Activated CD8-positive, alpha-beta memory T cell treated with anti-CD3 and anti-CD28 coated beads, Interleukin-2, amount 50 U/mL, for 48 hours (primary cell): ENCODE measurements around the gene HOXB8.

Experiments
- DNase-seq: peaks from one replicate; pipeline ENCODE4 v3.0.0-alpha.2; 2020

The HOXB8 gene

DNA sequence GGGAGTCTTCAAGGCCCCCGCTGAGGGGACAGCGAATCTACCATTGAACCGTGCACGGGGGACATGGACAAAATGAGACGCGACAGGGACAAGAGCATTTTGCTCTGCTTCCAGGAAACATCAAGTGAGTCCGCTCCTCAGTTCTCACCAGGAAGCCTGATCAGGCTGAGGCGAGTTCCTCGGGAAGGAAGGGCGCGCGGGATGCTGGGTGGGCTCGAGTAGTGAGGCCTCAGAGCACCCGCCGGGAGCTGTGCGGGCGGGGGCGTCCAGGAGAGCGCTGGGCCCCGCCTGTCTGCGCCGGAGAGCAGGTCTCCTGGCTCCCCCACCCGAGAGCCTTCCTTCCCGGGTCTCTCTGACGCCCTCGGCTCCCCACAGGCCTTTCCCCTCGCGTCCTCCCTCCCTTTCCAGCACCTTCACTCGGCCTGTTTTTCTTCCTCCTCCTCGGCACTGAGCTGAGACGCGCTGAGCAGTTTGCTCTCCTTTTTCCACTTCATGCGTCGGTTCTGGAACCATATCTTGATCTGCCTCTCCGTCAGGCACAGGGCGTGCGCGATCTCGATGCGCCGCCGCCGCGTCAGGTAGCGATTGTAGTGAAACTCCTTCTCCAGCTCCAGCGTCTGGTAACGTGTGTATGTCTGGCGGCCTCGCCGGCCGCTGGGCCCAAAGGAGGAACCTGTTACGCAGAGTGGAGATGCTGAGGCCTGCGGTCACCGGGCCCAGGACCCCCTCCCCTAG, 18.9 kb downstream of the HOXB8 start:
- no peak for DNase-seq

DNA sequence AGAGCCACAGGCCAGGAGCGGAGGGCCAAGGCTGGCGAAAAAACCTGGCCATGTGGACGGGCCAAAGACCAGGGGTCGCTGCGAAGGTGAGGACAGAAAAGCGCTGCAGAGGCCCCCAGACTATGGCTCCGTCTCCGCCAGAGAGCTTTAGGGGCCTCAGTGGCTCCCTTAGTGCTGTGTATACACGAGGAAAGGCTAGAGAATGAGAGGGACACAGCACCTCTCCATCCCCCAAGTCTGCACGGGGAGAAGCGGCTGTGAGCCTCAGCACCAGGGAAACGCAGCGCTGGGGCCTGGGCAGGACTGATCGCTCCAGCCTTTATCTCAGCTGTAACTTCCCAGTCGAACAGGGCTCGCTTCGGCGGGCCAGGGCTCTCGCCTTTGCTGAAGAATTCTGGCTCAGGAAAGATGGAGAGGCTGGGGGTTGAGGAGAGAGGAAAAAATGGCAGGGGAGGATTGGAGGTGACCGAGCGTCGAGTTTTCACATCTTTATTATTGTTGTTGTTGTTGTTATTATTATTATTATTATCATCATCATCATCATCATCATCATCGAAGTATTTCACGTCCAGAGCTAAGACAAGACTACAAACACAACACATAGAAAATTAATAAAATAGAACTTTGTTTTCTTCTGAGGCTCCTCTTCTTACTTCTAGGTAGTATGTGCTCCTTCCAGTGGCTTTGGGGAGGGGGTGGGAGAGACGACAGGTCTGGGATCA, 19.7 kb downstream of the HOXB8 start:
- no peak for DNase-seq

DNA sequence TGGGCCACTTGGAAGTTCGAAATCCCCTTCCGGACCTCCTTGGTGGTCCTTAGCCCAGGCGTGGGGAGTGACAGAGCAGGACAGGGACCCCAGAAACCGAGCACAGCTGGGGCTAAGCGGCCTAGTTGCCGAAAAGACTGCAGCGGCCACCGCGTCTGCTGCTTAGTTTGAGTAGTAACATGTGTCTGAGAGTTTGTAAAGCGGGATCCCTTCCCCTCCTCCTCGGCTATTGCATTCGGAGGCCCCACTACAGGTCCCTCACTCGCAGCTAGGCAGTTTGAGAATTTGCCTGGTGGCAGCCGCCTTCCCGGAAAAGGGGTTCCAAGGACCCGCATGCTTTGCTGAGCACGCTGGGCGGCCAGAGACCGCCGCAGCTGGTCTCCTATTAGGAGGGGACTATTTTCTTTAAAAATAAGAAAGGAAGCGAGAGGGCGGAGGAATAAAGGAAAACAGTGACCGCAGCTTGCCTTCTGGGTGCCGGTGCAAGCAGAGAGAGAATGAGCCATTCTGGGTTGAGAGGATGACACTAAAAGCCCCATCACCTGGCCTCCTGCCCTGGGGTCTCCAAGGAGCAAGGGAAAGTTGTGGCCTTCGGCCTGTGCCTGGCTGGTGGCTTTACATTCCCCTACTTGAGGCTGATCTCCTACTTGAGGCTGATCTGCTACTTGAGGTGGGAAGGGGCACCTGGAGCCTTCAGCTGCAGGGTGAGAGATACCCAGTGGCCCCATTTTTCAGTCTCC, 20.4 kb downstream of the HOXB8 start:
- DNase-seq: no peak

DNA sequence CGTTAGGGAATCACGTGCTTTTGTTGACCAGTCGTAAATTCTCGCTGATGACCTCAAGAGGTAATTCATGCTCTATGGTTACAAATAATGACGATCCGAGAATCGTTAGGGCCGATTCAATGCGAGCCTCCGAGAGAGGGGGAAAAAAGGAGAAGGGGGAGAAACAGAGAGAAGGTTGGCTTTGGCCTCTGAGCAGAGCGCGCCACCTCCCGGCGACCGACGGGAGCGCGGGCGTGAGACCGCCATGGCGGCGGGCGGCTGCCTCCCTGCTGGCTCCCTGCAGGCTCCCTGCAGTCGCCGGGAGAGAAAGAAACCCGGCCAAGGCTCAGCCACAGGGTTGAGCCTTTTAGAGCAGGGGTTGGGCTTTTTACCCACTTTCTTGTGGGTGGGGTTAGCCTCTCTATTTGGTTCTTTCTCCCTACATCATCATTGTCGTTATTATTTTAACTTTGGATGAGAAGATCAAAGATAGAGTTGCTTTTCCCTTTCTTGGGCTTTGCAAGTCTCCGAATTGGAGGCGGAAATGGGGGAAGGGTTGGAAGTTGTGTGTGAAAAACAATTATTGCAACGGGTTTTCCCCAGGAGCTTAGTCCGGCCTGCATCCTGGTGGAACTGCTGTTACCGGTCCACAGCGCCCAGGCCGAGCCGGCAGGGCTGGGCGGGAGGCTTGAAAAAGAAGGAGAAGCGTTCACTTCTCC, 21.1 kb downstream of the HOXB8 start:
- DNase-seq: peak; percentile 95

DNA sequence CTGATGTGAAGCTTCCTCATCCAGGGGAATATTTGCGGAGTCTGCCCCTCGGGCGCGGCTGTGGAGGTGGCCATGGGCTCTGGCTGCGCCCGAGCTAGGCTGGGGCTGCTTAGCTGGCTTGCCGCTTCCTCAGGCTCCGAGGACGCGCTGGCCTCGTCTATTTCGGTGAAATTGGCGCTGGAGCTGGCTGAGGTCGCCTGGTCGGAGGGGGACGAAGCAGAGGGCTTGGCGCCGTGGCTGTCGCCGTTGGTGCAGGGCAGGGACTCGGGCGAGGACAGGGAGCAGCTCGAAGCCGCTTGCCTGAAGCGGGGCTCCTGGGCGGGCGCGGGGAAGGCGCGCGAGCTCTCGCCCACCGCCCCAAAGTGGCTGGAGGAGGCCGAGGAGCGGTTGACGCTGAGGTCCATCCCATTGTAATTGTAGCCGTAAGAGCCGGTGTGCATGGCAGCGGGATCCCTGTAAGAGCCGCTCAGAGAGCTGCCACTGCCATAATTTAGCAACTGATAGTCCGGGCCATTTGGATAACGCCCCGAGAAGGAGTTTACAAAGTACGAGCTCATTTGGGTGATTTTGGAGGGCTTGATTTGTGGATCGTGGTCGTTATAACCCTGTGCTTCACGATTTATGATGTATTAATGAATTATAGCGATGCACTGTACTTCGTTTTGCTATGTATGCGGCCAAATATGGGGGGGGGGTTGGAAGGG, 21.8 kb downstream of the HOXB8 start, which contains the start of gene HOXB5:
Gene HOXB5, minus strand, starts transcription at position 654 of the 704 bp plus-strand sequence. Its CDS starts 97 bp downstream, at position 557.
- no peak for DNase-seq

DNA sequence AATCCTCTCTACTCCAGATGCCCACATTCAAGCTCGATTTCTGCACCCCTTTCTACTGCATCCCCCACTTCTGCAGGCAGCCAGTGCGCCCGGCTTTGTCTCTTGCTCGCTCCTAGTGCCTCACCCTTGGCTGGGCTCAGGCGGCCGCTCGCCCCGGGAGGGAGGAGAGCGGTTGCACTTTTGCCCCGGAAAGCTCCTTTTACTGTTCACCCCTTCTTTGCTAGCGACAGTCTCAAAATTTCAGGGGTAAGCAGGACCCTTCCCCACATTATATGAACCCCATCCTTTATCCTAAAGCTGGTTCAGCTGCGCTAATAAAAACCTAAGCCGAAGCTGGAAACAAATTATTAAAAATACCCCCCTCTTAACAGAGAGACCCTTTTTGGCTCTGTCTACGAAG, 22.5 kb downstream of the HOXB8 start:
- no peak for DNase-seq

DNA sequence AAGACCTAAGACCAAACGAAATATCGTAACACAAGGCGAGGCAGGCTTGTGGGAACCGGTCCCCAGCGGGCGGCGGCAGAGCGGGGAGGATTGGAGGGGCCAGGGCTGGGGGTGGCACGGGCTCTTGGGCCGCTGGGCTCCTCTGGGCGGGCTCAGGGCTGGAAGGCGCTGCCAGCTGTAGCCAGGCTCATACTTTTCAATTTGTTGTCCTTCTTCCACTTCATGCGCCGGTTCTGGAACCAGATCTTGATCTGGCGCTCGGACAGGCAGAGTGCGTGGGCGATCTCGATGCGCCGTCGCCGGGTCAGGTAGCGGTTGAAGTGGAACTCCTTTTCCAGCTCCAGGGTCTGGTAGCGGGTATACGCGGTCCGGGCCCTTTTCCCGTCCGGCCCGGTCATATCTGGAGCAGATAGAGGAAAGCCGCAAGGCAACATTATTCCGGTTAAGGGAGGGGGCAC, 23.0 kb downstream of the HOXB8 start:
- DNase-seq: no peak

DNA sequence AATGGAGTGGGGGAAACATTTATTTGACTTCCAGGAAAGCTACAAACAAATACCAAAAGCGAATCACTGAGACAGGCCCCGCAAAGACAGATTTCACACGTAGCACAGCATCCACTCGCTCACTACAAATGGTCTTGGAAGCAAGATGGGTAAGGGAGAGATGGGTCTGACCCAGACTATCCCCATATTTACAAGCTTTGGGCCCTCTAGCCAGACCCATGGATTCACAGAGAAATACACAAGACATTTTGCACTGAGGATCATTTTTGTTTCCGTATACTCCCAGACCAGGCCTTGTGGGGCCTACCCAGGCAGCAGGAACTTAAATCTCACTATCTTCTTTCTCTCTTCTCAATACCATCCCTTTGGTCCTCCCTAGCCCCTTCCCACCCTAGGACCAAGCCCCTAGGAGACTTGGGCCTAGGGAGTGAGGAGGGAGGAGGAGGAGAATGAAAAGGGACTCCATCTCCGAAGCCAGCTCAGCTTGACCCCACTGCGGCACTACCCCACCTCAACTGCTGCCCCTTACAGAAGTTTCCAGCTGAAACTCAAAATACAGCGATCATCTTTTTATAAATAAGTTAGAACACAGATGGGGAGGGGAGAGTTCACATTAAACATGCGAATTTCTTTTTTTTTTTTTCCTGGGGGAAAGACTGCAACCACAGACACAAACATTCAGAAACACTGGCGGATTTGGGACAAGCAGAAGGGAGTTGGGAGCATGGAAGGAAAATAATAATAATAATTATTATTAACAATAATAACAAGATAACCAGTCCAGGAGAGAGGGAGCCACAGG, 23.6 kb downstream of the HOXB8 start:
- DNase-seq: no peak

DNA sequence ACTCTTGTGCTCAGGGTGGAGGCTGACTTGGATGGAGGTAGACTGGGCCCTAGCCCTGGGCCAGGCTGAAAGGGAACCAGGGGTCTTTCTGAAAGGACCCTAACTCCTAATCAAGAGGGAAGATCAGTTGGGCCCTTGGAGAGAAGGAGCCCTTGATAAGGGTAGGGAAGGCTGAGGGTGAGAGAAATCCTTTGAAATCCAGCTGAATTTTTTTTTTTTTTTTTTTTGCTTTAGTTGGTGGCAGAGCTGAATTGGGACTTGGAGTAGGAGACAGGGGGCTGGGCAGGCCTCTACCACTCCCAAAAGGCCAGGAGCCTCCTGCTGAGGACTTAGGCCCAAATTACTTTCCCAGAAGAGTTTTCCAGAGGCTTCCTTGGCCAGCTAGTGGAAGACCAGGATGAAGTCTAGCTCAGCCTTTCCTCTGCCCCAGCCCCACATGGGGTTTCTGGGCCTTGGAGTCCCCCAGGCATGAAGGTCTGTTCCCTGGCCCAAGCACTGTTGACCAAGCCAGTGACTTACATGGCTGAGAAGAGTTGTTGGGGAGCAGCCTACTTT, 24.4 kb downstream of the HOXB8 start:
- no peak for DNase-seq

DNA sequence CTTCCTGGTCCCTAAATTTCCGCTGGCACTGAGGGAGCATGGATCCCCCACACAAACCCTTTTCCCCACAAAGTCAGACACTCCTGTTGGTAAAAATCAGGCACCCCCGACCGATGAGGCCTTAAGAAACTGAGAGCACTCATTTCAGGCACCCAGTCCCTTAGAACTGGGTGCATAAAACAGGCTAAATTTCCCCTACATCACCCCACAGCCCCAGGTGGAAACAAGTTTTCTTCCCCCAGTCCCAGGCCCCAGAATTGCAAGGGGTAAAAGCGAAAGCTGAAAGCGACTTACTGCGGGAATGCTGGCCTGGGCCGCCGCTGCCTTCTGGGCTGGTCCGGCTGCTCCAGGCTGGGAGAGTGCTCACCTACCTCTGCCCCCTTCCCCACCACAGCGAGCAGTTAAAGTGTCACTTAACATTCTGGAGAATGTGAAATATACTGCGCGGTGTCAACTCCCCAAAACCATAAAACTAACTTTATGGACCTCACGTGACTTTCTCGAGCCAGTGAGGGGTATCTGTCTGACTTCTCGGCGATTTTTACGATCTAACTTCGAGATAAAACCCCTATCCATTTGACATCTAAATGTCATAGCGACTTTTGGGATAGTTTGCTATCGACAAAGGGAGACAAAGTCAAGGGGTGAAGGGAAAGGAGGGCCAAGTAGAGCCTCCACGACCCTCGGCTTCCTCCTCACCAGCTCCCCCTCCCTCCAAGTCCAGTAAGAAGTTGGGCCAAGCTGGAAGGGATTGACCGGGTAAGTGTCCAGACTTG, 25.1 kb downstream of the HOXB8 start, which contains the start of gene HOXB3:
Gene HOXB3, minus strand, starts transcription at position 411 of the 776 bp plus-strand sequence. CDS start 37,767 bp downstream, outside the sequence.
- DNase-seq: no peak

DNA sequence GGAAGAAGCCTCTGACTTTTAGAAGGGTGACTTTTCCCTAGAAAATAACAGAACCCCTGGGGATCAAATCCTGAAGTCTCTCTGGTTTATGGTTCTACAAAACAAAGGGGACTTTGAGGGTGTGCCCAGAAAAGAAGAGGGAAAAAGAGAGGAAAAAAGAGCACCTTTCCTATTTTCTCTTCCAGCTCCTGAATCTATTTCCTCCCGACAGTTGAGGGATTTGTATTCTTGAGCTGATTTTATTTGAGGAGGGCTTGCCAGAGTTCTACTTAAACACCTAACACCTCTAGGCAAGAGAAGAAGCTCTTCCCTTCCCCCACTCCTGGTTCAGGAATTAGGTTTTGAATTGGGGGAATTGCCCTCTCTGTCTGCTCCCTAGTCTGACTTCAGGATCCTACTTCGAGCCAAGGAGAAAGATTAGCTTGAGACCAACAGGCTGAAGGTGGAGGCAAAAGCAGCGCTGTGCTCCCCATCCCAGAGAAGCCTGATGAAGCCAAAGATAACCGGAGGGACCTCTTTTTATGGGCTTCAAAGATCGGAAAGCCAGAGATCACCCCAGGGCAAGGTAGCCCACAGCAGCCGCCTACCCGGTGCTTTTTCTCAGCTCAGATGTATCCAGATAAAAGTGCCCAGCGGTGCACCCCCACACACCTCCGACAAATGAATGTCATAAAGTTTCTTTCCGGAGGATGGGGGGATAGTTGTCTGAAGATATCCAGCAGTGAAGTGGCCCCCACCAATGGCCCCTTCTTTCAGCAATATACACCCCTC, 25.8 kb downstream of the HOXB8 start:
- no peak for DNase-seq

DNA sequence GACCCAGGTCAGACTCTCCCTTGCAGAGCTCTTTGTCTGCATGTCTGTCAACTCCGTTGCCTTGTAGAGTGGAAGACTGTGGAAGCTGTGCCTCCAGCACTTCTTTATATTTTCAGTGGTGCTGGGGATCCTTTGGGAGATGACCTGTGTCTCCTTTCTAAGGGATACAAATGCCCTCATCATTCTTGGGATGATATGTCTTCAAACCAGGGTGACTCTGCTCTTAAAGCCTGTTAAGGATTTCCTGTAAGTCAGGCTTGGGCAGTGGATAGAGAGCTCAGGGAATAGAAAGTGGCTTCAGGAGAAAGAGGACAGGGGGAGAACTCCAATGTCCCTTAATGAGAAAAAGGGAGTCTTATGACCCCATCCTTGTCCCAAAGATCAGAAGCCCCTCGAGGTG, 26.6 kb downstream of the HOXB8 start:
- no peak for DNase-seq

DNA sequence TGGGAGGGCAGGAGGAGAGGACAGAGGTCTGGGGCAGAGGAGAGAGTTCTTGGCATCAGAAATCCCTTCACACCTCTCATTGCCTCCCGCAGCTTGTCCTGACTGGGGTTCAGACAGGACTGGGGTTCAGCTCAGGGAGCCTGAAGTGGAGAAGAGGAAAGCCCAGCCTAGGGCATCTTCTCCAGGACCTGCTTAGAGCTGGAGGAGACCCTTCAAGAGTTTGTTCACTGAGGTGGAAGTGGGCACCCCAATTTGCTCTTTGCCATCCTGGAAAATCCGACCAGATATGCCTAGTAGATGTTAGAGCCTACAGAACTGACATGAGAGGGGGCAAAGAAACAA, 27.0 kb downstream of the HOXB8 start:
- no peak for DNase-seq

DNA sequence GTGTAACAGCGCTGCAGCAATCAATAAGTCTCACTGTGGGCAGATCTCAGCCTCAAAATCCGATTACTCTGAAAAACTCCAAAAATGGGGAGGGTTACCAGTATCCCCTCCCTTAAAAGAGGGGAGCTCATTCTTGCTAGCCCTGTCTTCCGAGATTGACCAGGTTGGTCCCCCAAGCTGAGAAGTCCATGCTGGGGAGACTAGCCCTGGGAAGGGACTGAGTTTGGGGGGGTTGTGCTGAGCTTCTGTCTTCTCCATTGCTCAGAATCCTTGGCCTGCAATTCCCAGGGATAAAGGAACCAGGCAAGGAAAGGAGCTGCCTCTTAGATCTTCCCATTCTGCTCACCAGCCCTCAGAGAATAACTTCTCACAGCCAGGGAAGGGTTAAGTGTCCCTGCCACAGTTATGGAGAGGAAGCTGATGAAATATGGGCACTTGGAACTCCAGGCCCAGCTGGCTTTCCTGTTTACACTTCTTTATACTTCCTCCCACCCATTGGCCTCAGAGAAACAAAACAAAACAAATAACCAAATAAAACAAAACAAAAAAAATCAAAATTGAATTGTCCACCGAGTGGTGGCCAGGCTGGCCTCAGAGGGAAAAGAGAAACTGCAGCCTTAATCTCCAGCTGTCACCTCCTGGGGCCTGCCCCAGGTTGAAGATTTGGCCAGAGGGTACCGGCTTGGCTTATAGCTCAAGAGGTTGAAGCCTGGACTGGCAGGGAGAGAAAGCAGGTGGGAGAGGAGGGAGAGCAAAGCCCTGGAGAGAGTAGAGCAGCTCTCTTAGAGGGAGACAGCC, 27.6 kb downstream of the HOXB8 start:
- DNase-seq: no peak

DNA sequence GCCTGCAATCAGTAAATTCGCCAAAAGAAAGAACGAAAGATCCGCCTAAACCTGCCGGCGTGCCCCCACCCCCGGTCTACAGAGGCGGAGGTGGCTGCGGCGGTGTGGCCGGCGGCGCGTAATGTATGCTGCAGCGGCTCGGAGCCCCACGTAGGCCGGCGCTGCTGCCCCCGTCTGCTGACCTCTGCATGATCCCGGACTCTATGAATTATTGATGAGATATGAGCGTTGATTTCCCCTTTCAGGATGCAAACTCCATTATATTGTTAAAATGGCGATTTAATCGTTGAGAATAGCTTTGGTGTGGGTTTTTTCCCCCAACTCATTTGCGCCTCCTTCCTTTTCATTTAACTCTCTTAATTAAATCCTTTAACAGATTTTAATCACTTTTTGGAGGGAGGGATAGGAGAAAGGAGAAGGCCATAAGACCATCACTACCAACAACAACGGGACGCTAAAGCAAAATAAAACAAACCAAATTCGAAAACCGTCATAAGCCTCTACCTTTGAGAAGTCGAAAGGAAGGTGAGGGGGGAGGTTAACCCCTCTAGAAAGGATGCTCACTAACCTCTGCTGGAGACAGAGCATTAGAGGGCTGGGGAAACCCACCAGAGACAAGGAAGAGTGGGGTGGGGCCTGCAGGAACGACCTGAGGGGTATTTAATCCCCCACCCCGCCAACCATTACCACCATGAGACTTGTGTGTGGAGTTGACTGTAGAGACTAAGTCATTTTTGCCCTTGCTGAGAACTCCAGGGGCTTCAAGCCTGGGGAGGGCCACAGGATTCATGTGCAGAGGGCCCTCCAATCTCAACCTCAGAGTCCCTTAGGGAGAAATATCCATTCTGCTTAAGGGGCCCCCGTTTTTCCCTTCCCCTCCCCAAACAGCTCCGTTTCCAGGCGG, 28.5 kb downstream of the HOXB8 start:
- no peak for DNase-seq

DNA sequence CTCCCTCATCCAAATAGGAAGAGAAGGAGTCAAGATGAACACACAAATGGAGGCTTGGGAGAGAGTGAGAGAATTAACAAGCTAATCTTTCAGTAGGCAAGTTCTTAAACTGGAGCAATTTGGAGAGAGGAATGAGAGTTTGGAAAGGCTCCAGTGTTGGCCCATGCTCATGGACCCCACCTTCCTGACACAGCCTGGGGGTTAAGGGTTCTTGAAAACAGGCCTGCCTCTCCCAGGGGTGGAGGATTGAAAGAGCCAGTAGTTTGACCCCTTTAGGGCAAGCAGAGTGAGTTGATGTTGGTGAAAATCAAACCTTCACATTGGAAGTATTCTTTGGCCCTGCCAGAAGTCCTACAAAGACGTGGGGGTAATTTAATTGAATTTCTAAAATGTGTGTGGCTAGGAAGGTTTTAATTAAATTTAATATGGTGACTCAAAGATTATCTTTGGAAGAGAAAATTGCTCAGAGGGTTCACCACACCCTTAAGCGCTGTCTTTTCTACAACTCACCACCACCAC, 30.8 kb downstream of the HOXB8 start:
- no peak for DNase-seq

DNA sequence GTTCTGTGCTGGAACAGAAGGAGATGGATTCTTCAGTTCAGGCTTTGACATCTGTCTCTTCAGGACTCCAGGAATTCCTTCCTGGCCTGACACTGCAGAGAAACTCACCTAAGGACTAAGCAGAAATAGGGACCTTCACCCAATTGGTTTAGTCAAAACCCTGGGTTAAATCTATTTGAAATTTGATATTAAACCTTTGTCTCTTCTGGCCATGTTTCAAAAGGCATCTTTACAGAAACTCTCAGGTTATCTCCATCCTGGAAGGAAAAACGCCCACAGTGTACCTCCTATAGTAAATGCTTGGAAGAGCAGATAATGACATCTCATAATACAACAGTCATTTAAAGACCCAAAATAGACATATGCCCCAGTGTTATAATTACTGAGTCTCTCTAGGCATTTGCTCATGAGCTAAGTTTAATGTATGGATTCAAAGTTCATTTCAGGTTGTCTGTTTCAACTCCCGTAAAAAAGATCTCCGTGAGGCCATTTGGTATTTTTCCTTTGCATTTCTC, 31.3 kb downstream of the HOXB8 start:
- no peak for DNase-seq
